NCI-H187 (cell line): ENCODE data around the gene TC2N.
A peak's percentile ranks its signal among the peaks of the same experiment; 100 is the strongest.
"Not testable (repeated sequence)": the region's sequence is repeated elsewhere in the genome, so short reads cannot be mapped to it uniquely, and the experiment has no call there.

ENCODE experiments used
- DNase-seq, 2 experiments: peaks; one replicate each; lab custom pipeline; 2025; lab: John Stamatoyannopoulos, UW

The TC2N gene

GRCh38 chr14:91869556-91869955 is 2.2 kb upstream of the TC2N start:
- no peak for DNase-seq

DNA sequence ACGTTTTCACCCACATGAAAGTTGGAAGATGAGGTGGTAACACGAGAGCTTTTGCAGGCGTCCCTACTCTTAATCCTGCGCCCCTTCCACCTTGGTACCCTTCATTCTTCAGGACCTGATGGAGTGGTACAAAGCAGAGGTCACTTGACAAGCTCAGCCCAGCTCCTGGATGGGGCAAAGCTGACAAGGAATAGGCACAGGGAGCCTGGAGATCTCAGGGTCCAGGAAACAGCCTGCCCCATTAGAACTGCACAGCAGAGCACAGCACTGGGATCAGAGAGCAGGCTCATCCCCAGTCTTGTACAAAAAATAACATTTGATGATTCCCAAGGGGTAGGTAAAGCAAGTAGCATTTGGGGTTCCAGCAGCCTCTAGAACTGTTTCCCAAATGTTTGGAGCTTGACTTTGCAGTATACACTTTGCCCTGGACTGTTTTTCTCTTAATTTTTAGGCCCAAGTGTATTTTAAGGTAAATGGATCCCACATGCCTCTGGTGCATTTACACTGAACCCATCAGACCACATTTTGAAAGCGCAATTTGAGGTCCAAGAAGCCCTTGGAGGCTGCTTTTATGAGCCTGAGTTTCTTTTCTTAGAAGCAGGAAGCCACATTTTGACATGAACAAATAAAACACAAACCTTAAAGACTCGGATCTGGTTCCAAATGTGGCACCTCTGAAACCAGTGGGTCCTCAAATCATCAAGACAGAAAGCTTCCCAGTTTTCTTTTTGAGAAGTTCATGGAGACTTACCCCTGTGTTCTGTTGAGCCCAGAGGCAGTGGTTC is 633 bp downstream of the TC2N start:
- no peak for DNase-seq

DNA sequence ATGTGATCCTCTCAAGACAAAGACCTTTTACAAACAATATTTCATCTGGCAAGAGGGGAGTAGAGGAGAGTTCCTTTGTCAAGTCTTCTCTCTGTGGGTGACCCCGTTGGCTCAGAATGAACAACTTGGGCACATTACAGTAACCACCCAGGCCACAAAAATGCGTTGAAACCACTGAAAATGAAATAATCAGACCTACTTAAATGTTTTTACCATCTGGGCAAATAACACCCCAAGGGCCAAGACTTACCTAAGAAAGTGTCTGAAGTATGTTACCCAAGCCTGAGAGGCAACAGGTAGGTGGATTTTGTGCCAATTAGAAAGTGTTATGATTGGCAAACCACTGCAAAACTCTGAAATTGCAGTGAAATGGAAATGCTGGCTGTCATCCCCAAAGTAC is 1.3 kb downstream of the TC2N start:
- no peak for DNase-seq

- DNase-seq, result no peak
Measured at GRCh38 chr14:91862417-91862816, 4.9 kb downstream of the TC2N start.

- DNase-seq, result no peak
Measured at GRCh38 chr14:91861091-91861490, 6.2 kb downstream of the TC2N start.

DNA sequence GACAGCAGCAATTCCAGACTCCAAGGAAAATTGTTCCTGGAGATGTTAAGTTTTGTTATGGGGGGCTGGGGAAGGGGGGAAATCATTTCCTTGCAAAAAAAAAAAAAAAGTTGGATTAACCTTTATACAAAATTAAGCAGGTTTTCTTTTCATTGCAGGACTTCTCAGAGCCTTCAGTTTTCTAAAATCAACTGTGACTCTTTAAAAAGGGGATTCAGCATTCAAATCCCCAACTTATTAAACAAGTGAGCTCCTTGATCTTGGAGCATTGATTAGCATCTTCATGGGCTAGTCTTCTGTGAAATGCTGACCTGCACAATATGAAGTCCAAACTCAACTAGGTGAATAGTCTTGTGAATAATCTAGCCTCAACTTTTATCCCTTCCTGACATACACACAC is 7.1 kb downstream of the TC2N start:
- no peak for DNase-seq

- DNase-seq, result no peak
Measured at GRCh38 chr14:91858536-91859275, 8.6 kb downstream of the TC2N start.

GRCh38 chr14:91857614-91858013 is 9.7 kb downstream of the TC2N start:
- no peak for DNase-seq

DNA sequence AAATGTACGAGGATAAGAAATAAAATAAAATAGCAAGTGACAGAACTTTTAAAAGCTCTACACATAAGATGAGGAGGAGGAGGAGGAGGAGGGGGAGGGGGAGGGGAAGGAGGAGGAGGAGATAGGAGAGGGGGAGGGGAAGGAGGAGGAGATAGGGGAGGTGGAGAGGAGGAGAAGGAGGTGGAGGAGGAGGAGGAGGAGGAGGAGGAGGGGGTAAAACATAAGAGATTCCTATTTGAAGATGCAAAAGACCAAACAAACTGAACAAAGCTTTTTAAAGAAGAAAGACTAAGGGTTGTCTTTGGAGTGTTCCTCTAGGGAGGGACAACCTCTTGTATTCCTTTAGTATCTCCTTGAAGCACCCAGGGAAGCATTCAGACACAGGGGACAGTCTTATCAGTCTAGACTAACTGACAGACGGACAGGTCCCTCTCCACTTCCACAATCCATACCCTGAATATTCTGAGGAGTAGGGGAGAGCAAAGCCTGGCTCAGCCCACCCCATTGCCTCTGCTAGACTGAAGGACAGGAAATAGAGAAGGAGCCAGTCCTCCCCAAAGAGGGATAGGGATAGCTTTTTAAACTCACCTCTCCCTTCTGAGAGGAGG is 12.9 kb downstream of the TC2N start:
- DNase-seq, result no peak

GRCh38 chr14:91851563-91851962 is 15.8 kb downstream of the TC2N start:
- DNase-seq, result no peak

DNA sequence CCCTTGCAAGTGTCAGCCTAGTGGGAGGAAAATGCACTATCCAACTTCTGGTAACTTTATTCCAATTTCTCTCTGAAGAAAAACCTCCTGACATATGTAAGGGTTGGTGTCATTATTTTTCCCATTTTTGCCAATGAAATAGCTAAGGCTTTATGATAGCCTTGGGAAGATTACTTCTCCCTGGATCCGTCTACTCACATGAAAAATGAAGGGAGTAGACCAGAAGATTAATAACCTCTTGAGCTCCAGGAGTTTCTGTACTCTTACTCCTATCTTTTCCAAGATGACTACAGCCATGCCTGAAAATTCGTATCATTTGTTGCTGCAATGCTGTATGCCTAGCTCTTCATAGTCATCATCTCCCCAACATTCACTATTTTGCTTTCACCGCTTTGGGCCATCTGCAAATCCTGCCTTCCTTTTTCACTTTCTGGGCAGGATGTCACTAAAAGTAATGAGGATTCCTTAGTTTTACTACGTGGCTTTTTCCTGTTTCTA is 18.8 kb downstream of the TC2N start:
- no peak for DNase-seq

DNA sequence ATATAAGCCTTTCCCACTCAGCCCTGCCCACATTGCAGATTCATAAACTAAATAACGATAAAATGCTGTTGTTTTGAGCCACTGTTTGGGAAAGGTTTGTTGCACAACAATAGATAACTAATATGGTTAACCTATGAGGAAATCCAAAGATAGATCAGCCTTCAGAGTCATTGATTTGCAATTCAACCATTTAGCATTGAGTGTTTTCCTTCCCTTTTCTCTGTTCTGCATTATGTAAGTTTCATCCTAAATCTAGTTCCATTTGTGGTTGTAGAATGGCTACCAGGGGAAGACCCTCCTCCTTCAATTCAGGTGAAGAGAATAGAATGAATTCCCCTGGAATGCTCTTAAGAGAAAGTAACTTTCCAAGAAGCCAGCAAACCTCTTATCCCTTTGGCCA is 19.6 kb downstream of the TC2N start:
- DNase-seq, result no peak

DNA sequence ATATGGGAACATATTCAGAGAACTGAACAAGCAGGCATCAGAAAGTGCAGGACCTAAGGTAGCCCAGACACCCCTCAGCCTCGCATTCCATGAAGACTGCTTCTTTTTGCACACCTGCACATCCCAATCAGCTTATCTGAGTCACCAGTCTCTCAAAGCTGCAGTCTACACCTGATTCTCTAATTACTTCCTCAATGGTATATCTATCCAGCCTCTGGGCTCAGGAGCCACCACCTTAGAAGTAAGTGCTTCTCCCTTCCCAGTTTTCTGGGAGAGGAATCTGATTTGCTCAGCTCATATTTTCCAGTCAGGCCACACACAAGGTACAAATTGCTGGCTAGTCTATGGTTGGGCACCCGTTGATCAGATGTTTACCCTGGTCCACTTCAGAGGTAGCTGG is 21.7 kb downstream of the TC2N start:
- DNase-seq, result no peak

DNA sequence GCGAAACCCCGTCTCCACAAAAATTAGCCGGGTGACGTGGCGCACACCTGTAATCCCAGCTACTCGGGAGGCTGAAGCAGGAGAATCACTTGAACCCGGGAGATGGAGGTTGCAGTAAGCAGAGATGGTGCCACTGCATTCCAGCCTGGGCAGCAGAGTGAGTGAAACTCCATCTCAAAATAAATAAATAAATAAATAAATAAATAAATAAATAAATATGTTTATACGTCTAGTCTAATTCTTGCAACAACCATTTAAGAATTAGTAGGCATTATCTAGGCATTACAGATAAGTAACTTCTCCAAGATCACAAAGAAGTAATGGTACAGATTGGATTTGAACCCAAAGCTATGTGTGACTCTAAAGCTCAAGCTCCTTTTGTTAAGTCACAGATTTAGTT is 22.3 kb downstream of the TC2N start:
- DNase-seq, result not testable (repeated sequence)

DNA sequence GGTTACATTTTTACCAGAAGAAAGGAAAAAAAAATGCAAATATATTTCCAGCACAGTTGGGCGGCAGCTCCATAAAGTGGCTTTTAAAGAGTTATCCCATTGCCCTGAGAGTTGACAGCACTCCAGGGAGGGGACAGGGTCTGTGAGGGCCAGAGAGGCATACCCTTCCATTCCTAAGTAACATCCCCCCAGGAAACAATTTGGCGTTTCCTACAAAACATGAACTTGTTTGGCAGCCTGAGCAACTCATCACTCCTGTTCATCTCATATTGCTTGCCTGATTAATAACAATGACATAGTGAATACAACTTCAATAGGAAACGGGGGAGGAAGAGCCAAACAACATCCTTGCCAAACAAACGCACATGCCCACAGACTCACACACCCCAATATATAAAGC is 23.3 kb downstream of the TC2N start:
- DNase-seq, result no peak

DNA sequence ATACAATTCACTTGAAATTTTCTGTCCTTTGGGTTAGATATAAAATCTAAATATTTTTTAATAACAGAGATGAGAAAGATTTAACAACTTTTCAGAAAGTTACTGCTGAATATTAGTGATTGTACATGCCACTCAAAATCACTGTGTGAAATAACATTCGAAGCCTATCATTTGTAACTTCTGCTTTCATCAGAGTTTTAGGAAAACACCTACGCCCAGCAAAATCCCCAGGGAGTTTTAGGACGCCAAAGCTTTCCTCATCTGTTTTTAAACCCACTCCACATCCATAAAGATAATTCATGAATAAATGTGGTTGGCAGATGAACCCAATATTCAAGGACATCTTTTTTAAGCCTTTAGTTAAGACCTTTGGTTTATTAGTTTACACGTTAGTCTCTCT is 23.9 kb downstream of the TC2N start:
- no peak for DNase-seq

DNA sequence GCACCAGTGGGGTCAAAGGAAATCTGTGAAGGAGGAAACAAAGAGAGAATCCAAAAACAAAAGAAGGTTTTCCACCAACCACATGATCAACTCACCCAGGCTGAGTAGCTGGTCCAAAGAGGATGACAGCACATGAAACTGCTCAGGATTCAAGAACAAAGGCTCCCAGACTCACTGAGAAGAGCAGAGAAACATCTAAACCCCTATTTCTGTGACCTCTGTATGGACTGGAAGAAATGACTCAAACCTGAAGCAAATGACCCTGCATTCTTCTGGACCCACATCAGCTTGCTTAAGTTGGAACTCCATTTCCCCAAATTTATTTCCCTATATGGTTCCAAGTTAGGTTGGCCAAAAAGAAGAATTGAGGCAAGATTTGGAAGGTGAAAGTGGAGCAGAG is 26.3 kb downstream of the TC2N start:
- no peak for DNase-seq

GRCh38 chr14:91839749-91840148 is 27.6 kb downstream of the TC2N start:
- DNase-seq, result no peak

DNA sequence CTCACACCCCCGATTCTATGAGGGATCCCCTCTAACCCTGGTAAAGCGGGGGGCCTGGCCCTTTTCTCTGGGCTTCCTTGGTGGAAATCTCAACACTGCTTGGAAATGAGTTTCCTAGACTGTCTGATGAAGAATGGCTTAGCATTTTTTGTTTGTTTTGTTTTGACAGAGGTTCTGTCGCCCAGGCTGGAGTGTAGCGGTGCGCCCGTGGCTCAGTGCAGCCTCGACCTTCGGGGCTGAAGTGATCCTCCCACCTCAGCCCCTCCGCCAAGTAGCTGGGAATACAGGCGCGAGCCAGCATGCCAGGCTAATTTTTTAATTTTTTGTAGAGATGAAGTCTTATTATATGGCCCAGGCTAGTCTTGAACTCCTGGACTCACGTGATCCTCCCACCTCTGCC is 30.3 kb downstream of the TC2N start:
- no peak for DNase-seq

DNA sequence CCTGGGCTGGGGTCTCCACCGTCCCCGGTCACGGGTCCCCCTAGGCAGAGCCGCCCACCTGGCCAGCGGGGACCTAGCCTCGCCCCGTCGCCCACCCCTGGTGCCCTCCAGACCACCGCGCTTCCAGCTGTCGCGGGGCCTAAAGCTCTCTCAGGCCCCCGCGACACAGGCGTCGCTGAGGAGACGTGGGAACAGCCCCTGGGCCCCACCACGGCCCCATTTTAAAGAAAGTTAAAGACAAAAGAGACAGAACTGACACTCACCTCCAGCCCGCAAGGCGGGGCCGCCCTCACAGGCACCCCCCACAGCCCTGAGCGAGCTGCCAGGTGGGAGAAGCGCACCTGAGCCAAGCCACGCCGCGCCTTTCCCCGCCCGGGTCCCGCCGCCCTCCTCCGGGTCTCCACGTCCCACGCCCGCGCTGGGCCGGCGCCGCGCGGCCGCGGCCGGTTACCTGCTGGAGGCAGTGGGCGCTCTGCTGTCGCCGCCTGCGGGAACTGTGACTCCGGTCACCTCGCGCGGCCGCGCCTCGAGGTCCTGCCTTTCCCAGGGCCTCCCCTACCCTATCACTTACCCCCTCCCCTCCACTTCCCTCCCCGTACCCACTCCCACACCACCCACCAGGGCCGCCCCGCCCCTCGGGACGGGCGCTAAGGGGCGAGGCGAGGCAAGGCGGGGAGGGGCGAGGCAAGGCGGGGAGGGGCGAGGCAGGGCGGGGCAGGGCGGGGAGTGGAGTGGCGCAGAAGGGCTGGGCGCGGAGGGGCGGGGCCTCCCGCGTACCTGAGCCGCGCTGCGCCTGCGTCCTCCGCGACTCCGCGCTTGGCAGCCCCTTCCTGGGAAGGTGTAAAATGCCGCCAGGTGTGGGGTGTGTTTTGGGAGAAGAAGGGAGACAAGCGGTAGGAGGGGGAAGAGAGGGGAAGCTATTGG is 31.2 kb downstream of the TC2N start:
- peak; percentile 86 to 91 for DNase-seq

GRCh38 chr14:91835197-91835919 is 32.0 kb downstream of the TC2N start:
- DNase-seq, result peak in 1 of 2 experiments; percentile 18
